Liver (tissue), 9 donors: ENCODE results near the gene ASPA. TPM values are rescaled to one million over a fixed set of nuclear protein-coding genes. Genes with fewer than 3 reads are reported as not detected.

ENCODE experiments used
- DNase-seq: peaks from one replicate; pipeline ENCODE4 v3.0.0-alpha.2; 2017; ENCODE audit warnings: low spot score
- H3K27ac ChIP-seq, 2 donors: one replicate each; pipeline ENCODE4 v1.7.0; 2013; ENCODE audit warnings: inconsistent platforms in 2 of 2, low read length in 2 of 2, control low read depth in 1 of 2, low read depth in 1 of 2, mild to moderate bottlenecking in 1 of 2
- H3K27me3 ChIP-seq, 4 donors: one replicate each; pipeline versions ENCODE4 v1.6.1 to v1.7.0; 2013; ENCODE audit warnings: low read length in 3 of 4, inconsistent platforms in 1 of 4, mild to moderate bottlenecking in 1 of 4, moderate library complexity in 1 of 4; ENCODE audit not compliant: control insufficient read depth in 4 of 4, insufficient read depth in 4 of 4
- H3K36me3 ChIP-seq, 4 donors: one replicate each; pipeline versions ENCODE4 v1.6.1 to v1.7.0; 2013; ENCODE audit warnings: low read length in 3 of 4, mild to moderate bottlenecking in 3 of 4, low read depth in 1 of 4, moderate library complexity in 1 of 4; ENCODE audit not compliant: control insufficient read depth in 4 of 4, insufficient read depth in 3 of 4
- H3K4me1 ChIP-seq, 4 donors: one replicate each; pipeline versions ENCODE4 v1.6.1 to v1.7.0; 2013; ENCODE audit warnings: low read length in 3 of 4, mild to moderate bottlenecking in 3 of 4, moderate library complexity in 1 of 4; ENCODE audit not compliant: control insufficient read depth in 4 of 4, insufficient read depth in 4 of 4
- H3K4me3 ChIP-seq, 3 donors: one replicate each; pipeline versions ENCODE4 v1.6.1 to v1.7.0; 2013; ENCODE audit warnings: low read length in 3 of 3, control low read depth in 1 of 3, low read depth in 1 of 3, mild to moderate bottlenecking in 1 of 3
- H3K9ac ChIP-seq, 2 donors: one replicate each; pipeline ENCODE4 v1.7.0; 2013; ENCODE audit warnings: low read length in 2 of 2, mild to moderate bottlenecking in 2 of 2, moderate library complexity in 2 of 2, control low read depth in 1 of 2, low read depth in 1 of 2
- H3K9me3 ChIP-seq, 4 donors: one replicate each; pipeline versions ENCODE4 v1.6.1 to v1.7.0; 2013; ENCODE audit warnings: low read length in 3 of 4; ENCODE audit not compliant: control insufficient read depth in 4 of 4
- EGR1 ChIP-seq, 2 donors: IDR thresholded peaks; 2 replicates each; pipeline ENCODE4 v1.6.1; 2016 to 2018; ENCODE audit warnings: antibody characterized with exemption in 2 of 2, low read depth in 2 of 2
- FOXA1 ChIP-seq: IDR thresholded peaks from 2 replicates; pipeline ENCODE4 v1.6.1; 2016; ENCODE audit warnings: antibody characterized with exemption
- FOXA2 ChIP-seq: IDR thresholded peaks from 2 replicates; pipeline ENCODE4 v1.6.1; 2016; ENCODE audit warnings: antibody characterized with exemption
- GABPA ChIP-seq, 2 donors: IDR thresholded peaks in 1 of 2; conservative IDR thresholded peaks in 1 of 2; 2 replicates each; pipeline ENCODE4 v1.6.1; 2016; ENCODE audit warnings: antibody characterized with exemption in 2 of 2, mild to moderate bottlenecking in 1 of 2, moderate library complexity in 1 of 2
- HNF4A ChIP-seq, 2 donors: conservative IDR thresholded peaks; 2 replicates each; pipeline ENCODE4 v1.6.1; 2016; ENCODE audit warnings: antibody characterized with exemption in 2 of 2, mild to moderate bottlenecking in 2 of 2
- HNF4G ChIP-seq: IDR thresholded peaks from 2 replicates; pipeline ENCODE4 v1.6.1; 2016; ENCODE audit warnings: antibody characterized with exemption
- JUND ChIP-seq, 2 donors: IDR thresholded peaks; 2 replicates each; pipeline ENCODE4 v1.6.1; 2016; ENCODE audit warnings: antibody characterized with exemption in 2 of 2
- NR2F2 ChIP-seq: IDR thresholded peaks from 2 replicates; pipeline ENCODE4 v1.6.1; 2016; ENCODE audit warnings: antibody characterized with exemption
- RAD21 ChIP-seq, 2 donors: IDR thresholded peaks; 2 replicates each; pipeline ENCODE4 v1.6.1; 2016; ENCODE audit warnings: antibody characterized with exemption in 2 of 2, mild to moderate bottlenecking in 2 of 2
- RXRA ChIP-seq, 2 donors: IDR thresholded peaks; 2 replicates each; pipeline ENCODE4 v1.6.1; 2017 to 2018; ENCODE audit warnings: antibody characterized with exemption in 2 of 2, mild to moderate bottlenecking in 1 of 2
- SP1 ChIP-seq: IDR thresholded peaks from 2 replicates; pipeline ENCODE4 v1.6.1; 2018; ENCODE audit warnings: antibody characterized with exemption, mild to moderate bottlenecking
- TAF1 ChIP-seq: conservative IDR thresholded peaks from 2 replicates; pipeline ENCODE4 v1.6.1; 2016; ENCODE audit warnings: antibody characterized with exemption, mild to moderate bottlenecking
- YY1 ChIP-seq: IDR thresholded peaks from 2 replicates; pipeline ENCODE4 v1.6.1; 2016; ENCODE audit warnings: antibody characterized with exemption, mild to moderate bottlenecking
- WGBS: extraction: QIAGEN DNeasy Blood & Tissue Kit; methylation state at CpG from one replicate; pipeline ENCODE4 v1.1.7; 2013; 5-methylcytosine and 5-hydroxymethylcytosine counted together
- polyA plus RNA-seq, 2 donors: library from polyadenylated mRNA; stranded (reverse) in 1 of 2; unstranded in 1 of 2; fragments of 200-250 nt in 1 of 2; fragments of >200 nt in 1 of 2; fragmentation: Nextera tagmentation in 1 of 2; extraction: Ambion mirVana in 1 of 2; gene quantifications; one replicate each; pipeline versions ENCODE4 v1.2.1 to v1.2.3, GENCODE V29; 2013 to 2015
- total RNA-seq, 2 donors: library from RNA; depleted of rRNA; stranded (reverse); fragments of >200 nt; gene quantifications; one replicate each; pipeline ENCODE4 v1.2.3, GENCODE V29; 2014
- TF ChIP-seq, protein P1 (sequence below): IDR thresholded peaks from 2 replicates; pipeline ENCODE4 v1.6.1; 2016; ENCODE audit warnings: antibody characterized with exemption, mild to moderate bottlenecking
- TF ChIP-seq, protein P2 (sequence below): IDR thresholded peaks from 2 replicates; pipeline ENCODE4 v1.6.1; 2016; ENCODE audit warnings: antibody characterized with exemption
- TF ChIP-seq, protein P3 (sequence below): IDR thresholded peaks from 2 replicates; pipeline ENCODE4 v1.6.1; 2016; ENCODE audit warnings: antibody characterized with exemption
- TF ChIP-seq, protein P4 (sequence below): fragments of 150-350 bp; IDR thresholded peaks from 2 replicates; pipeline ENCODE4 v1.5.1; 2017; ENCODE audit warnings: improper control_type of control experiment, low read depth, low read length; ENCODE audit not compliant: missing input control
- TF ChIP-seq, protein P5 (sequence below): IDR thresholded peaks from 2 replicates; pipeline ENCODE4 v1.6.1; 2016; ENCODE audit warnings: antibody characterized with exemption
- donor health status: healthy.
- donor health status: healthy.
- donor health status: healthy.
- donor health status: healthy.
- donor health status: healthy.

Gene ASPA
- total and polyA plus RNA-seq, 4 donors: 0.89 to 4.7 (median 1.9) TPM

DNA sequence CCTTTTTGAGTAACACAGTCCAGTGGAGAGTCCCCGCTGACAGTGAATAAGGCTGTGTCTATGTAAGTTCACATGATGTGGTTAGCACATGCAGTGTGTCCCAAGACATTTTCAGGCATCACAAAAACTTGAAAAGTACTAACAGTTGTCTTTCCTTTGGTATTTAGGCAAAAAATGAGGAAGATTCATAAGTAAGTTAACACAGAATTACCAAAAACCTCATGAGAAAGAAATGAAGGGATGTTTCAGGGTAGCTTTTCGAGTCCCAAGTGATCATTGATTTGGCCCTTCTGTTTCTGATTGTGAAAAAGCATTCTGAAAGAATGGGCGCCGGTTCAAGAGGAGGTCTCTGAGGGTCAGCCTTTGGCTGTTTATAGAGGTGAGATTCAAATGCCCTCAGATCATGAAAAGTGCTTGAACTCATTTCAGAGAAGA lies 529 bp upstream of the ASPA start:
- H3K9ac ChIP-seq: peak overlapping the region; percentile 21 to 94
- TF ChIP-seq HNF4G (no peak), TAF1 (peak; percentile 1), SP1 (no peak), RXRA (IDR thresholded peaks at IDR 0.05) (peak in 1 of 2 donors; percentile 65), YY1 (peak; percentile 21), EGR1 (IDR thresholded peaks at IDR 0.05; ENCODE audit: low read depth in 2 of 2) (no peak), FOXA1 (no peak), GABPA (IDR thresholded peaks at IDR 0.05 in 1 of 2, conservative IDR thresholded peaks at IDR 0.05 in 1 of 2) (no peak), NR2F2 (no peak), HNF4A (conservative IDR thresholded peaks at IDR 0.05) (no peak), JUND (IDR thresholded peaks at IDR 0.05) (no peak), FOXA2 (no peak), RAD21 (IDR thresholded peaks at IDR 0.05) (no peak)
- TF ChIP-seq, protein P1, sequence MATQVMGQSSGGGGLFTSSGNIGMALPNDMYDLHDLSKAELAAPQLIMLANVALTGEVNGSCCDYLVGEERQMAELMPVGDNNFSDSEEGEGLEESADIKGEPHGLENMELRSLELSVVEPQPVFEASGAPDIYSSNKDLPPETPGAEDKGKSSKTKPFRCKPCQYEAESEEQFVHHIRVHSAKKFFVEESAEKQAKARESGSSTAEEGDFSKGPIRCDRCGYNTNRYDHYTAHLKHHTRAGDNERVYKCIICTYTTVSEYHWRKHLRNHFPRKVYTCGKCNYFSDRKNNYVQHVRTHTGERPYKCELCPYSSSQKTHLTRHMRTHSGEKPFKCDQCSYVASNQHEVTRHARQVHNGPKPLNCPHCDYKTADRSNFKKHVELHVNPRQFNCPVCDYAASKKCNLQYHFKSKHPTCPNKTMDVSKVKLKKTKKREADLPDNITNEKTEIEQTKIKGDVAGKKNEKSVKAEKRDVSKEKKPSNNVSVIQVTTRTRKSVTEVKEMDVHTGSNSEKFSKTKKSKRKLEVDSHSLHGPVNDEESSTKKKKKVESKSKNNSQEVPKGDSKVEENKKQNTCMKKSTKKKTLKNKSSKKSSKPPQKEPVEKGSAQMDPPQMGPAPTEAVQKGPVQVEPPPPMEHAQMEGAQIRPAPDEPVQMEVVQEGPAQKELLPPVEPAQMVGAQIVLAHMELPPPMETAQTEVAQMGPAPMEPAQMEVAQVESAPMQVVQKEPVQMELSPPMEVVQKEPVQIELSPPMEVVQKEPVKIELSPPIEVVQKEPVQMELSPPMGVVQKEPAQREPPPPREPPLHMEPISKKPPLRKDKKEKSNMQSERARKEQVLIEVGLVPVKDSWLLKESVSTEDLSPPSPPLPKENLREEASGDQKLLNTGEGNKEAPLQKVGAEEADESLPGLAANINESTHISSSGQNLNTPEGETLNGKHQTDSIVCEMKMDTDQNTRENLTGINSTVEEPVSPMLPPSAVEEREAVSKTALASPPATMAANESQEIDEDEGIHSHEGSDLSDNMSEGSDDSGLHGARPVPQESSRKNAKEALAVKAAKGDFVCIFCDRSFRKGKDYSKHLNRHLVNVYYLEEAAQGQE: no peak
- TF ChIP-seq, protein P2, sequence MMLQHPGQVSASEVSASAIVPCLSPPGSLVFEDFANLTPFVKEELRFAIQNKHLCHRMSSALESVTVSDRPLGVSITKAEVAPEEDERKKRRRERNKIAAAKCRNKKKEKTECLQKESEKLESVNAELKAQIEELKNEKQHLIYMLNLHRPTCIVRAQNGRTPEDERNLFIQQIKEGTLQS: peak; percentile 5
- TF ChIP-seq, protein P3, sequence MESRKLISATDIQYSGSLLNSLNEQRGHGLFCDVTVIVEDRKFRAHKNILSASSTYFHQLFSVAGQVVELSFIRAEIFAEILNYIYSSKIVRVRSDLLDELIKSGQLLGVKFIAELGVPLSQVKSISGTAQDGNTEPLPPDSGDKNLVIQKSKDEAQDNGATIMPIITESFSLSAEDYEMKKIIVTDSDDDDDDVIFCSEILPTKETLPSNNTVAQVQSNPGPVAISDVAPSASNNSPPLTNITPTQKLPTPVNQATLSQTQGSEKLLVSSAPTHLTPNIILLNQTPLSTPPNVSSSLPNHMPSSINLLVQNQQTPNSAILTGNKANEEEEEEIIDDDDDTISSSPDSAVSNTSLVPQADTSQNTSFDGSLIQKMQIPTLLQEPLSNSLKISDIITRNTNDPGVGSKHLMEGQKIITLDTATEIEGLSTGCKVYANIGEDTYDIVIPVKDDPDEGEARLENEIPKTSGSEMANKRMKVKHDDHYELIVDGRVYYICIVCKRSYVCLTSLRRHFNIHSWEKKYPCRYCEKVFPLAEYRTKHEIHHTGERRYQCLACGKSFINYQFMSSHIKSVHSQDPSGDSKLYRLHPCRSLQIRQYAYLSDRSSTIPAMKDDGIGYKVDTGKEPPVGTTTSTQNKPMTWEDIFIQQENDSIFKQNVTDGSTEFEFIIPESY: no peak
- TF ChIP-seq, protein P4, sequence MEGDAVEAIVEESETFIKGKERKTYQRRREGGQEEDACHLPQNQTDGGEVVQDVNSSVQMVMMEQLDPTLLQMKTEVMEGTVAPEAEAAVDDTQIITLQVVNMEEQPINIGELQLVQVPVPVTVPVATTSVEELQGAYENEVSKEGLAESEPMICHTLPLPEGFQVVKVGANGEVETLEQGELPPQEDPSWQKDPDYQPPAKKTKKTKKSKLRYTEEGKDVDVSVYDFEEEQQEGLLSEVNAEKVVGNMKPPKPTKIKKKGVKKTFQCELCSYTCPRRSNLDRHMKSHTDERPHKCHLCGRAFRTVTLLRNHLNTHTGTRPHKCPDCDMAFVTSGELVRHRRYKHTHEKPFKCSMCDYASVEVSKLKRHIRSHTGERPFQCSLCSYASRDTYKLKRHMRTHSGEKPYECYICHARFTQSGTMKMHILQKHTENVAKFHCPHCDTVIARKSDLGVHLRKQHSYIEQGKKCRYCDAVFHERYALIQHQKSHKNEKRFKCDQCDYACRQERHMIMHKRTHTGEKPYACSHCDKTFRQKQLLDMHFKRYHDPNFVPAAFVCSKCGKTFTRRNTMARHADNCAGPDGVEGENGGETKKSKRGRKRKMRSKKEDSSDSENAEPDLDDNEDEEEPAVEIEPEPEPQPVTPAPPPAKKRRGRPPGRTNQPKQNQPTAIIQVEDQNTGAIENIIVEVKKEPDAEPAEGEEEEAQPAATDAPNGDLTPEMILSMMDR: no peak
- TF ChIP-seq, protein P5, sequence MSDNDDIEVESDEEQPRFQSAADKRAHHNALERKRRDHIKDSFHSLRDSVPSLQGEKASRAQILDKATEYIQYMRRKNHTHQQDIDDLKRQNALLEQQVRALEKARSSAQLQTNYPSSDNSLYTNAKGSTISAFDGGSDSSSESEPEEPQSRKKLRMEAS: no peak
- H3K27ac ChIP-seq: peak overlapping the region; percentile 89 to 97
- 39% methylated on average over 4 of the region's 4 CpGs for WGBS
- H3K36me3 ChIP-seq: no peaks in the 10 kb centered on the region
- DNase-seq: no peak
- no peak overlapping the region for H3K4me3 ChIP-seq
- peaks cover 0 to 30% (median 11%) of the 10 kb centered on the region in 4 donors for H3K4me1 ChIP-seq
- peaks cover 0 to 1% (median 0%) of the 10 kb centered on the region in 4 donors for H3K9me3 ChIP-seq
- H3K27me3 ChIP-seq: no peaks in the 10 kb centered on the region
